NT2/D1 (cell line): ENCODE measurements around the gene SLC8B1.

Source experiments
- SUZ12 ChIP-seq: IDR thresholded peaks from 2 replicates; pipeline ENCODE4 v1.6.1; 2011; ENCODE audit not compliant: insufficient read length, insufficient read depth; ENCODE audit errors: extremely low read depth
- YY1 ChIP-seq: IDR thresholded peaks from 2 replicates; pipeline ENCODE4 v1.6.1; 2011; ENCODE audit not compliant: insufficient read length, insufficient read depth

DNA sequence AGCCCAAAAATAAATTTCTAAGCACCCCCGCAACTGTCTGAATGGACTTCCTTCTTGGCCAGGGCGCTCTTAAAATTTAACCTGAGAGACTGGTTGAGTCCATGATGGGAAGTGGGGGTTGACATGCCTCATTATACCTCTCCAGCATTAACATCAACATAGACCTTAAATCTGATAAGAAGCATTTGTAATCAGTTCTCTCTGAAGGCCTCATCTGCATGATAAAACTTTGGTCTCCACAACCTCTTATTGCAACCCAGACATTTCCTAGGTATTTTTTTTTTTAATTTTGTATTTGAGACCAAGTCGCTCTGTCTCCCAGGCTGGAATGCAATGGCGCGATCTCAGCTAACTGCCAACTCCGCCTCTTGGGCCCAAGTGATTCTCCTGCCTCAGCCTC lies 10.4 kb upstream of the SLC8B1 start:
- TF ChIP-seq YY1: no peak
- TF ChIP-seq SUZ12: no peak
